GM23338 (cell line): ENCODE data around the gene FAF1.

Experiments used
- CREB1 ChIP-seq: fragments of 250-450 bp; sonication (Bioruptor Pico); IDR thresholded peaks from 2 replicates; pipeline ENCODE4 v1.5.0; 2020; ENCODE audit warnings: low read depth, mild to moderate bottlenecking, moderate library complexity
- EZH2 ChIP-seq: fragments of 200-600 bp; sonication (generic); IDR thresholded peaks from one replicate; pipeline ENCODE4 v1.8.0; 2017; ENCODE audit warnings: antibody characterized with exemption, mild to moderate bottlenecking, low read depth; ENCODE audit not compliant: unreplicated experiment
- EZH2phosphoT487 ChIP-seq: fragments of 200-600 bp; sonication (generic); IDR thresholded peaks from one replicate; pipeline ENCODE4 v1.8.1; 2018; ENCODE audit warnings: antibody characterized with exemption; ENCODE audit not compliant: unreplicated experiment
- JUNB ChIP-seq: IDR thresholded peaks from one replicate; pipeline ENCODE4 v1.6.1; 2016; ENCODE audit warnings: antibody characterized with exemption; ENCODE audit not compliant: unreplicated experiment
- NANOG ChIP-seq: IDR thresholded peaks from 2 replicates; pipeline ENCODE4 v1.6.1; 2016; ENCODE audit warnings: antibody characterized with exemption, borderline replicate concordance
- POLR2AphosphoS5 ChIP-seq: IDR thresholded peaks from 2 replicates; pipeline ENCODE4 v1.6.1; 2016; ENCODE audit warnings: antibody characterized with exemption, low read depth
- STAT1 ChIP-seq: IDR thresholded peaks from one replicate; pipeline ENCODE4 v1.6.1; 2016; ENCODE audit warnings: antibody characterized with exemption; ENCODE audit not compliant: unreplicated experiment
- ZNF114 ChIP-seq: fragments of 250-450 bp; sonication (Bioruptor Pico); IDR thresholded peaks from 2 replicates; pipeline ENCODE4 v1.5.0; 2020; ENCODE audit warnings: mild to moderate bottlenecking, moderate library complexity
- ZNF331 ChIP-seq: fragments of 250-450 bp; sonication (Bioruptor Pico); IDR thresholded peaks from 2 replicates; pipeline ENCODE4 v1.5.0; 2020; ENCODE audit warnings: low read depth, mild to moderate bottlenecking, moderate library complexity
- TF ChIP-seq, protein P1 (sequence below), 2 experiments: fragments of 200-600 bp in 1 of 2; sonication (generic) in 1 of 2; conservative IDR thresholded peaks; 2 replicates each; pipeline versions ENCODE4 v1.5.1 to v1.6.1; 2016 to 2017; ENCODE audit warnings: antibody characterized with exemption in 2 of 2, low read depth in 2 of 2, mild to moderate bottlenecking in 2 of 2, moderate library complexity in 1 of 2
- TF ChIP-seq, protein P2 (sequence below): IDR thresholded peaks from one replicate; pipeline ENCODE4 v1.6.1; 2018; ENCODE audit warnings: antibody characterized with exemption; ENCODE audit not compliant: unreplicated experiment
- TF ChIP-seq, protein P3 (sequence below): IDR thresholded peaks from 2 replicates; pipeline ENCODE4 v1.6.1; 2016; ENCODE audit warnings: antibody characterized with exemption

DNA sequence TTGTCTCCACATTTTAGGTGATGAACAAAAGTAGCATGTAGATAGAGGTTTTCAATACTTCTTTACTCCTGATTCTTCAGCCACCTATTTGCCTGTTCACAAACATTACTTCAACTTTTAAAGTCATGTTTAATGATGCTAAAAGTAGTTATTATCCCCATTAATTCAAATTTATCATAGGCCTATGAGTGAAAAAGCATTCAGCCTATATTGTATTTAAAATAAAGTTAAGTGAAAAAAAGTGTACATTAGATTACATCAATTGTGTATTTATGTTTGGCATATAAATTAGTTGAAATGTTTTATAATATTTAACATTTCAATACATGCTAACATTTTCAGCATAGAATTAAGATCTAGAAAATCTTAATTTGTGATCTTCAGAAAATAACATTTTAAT is 20.4 kb upstream of the FAF1 start:
- TF ChIP-seq, protein P1, sequence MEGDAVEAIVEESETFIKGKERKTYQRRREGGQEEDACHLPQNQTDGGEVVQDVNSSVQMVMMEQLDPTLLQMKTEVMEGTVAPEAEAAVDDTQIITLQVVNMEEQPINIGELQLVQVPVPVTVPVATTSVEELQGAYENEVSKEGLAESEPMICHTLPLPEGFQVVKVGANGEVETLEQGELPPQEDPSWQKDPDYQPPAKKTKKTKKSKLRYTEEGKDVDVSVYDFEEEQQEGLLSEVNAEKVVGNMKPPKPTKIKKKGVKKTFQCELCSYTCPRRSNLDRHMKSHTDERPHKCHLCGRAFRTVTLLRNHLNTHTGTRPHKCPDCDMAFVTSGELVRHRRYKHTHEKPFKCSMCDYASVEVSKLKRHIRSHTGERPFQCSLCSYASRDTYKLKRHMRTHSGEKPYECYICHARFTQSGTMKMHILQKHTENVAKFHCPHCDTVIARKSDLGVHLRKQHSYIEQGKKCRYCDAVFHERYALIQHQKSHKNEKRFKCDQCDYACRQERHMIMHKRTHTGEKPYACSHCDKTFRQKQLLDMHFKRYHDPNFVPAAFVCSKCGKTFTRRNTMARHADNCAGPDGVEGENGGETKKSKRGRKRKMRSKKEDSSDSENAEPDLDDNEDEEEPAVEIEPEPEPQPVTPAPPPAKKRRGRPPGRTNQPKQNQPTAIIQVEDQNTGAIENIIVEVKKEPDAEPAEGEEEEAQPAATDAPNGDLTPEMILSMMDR (conservative IDR thresholded peaks at IDR 0.05; ENCODE audit: low read depth in 2 of 2): no peak
- peak; percentile 32 for TF ChIP-seq EZH2
- TF ChIP-seq, protein P2, sequence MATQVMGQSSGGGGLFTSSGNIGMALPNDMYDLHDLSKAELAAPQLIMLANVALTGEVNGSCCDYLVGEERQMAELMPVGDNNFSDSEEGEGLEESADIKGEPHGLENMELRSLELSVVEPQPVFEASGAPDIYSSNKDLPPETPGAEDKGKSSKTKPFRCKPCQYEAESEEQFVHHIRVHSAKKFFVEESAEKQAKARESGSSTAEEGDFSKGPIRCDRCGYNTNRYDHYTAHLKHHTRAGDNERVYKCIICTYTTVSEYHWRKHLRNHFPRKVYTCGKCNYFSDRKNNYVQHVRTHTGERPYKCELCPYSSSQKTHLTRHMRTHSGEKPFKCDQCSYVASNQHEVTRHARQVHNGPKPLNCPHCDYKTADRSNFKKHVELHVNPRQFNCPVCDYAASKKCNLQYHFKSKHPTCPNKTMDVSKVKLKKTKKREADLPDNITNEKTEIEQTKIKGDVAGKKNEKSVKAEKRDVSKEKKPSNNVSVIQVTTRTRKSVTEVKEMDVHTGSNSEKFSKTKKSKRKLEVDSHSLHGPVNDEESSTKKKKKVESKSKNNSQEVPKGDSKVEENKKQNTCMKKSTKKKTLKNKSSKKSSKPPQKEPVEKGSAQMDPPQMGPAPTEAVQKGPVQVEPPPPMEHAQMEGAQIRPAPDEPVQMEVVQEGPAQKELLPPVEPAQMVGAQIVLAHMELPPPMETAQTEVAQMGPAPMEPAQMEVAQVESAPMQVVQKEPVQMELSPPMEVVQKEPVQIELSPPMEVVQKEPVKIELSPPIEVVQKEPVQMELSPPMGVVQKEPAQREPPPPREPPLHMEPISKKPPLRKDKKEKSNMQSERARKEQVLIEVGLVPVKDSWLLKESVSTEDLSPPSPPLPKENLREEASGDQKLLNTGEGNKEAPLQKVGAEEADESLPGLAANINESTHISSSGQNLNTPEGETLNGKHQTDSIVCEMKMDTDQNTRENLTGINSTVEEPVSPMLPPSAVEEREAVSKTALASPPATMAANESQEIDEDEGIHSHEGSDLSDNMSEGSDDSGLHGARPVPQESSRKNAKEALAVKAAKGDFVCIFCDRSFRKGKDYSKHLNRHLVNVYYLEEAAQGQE: no peak
- no peak for TF ChIP-seq POLR2AphosphoS5
- no peak for TF ChIP-seq EZH2phosphoT487
- no peak for TF ChIP-seq ZNF331
- TF ChIP-seq ZNF114 (CRISPR knock-in tag): no peak
- TF ChIP-seq, protein P3, sequence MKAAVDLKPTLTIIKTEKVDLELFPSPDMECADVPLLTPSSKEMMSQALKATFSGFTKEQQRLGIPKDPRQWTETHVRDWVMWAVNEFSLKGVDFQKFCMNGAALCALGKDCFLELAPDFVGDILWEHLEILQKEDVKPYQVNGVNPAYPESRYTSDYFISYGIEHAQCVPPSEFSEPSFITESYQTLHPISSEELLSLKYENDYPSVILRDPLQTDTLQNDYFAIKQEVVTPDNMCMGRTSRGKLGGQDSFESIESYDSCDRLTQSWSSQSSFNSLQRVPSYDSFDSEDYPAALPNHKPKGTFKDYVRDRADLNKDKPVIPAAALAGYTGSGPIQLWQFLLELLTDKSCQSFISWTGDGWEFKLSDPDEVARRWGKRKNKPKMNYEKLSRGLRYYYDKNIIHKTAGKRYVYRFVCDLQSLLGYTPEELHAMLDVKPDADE: no peak
- no peak for TF ChIP-seq NANOG
- TF ChIP-seq CREB1: no peak
- no peak for TF ChIP-seq JUNB
- TF ChIP-seq STAT1: no peak
